GM18868 (cell line): ENCODE results near the gene OIP5.
"Not testable (repeated sequence)": the region's sequence is repeated elsewhere in the genome, so short reads cannot be mapped to it uniquely, and the experiment has no call there.

Experiments
- ATAC-seq: cut with Tn5 transposase; IDR thresholded peaks from one replicate; pipeline ENCODE4 v1.9.1; 2021; ENCODE audit warnings: mild to moderate bottlenecking, moderate library complexity; ENCODE audit not compliant: unreplicated experiment

OIP5 gene

GRCh38 chr15:41260924-41261323 lies 71.5 kb downstream of the OIP5 start:
- ATAC-seq = not testable (repeated sequence)

- no peak for ATAC-seq
These were observed 72.7 kb downstream of the OIP5 start for GRCh38 chr15:41259546-41260189.
